Measurements from ENCODE around the gene TDG.

The TDG gene

GRCh38 chr12:103997286-103997900, 31.7 kb downstream of the TDG start:
- no peaks in the 10 kb centered on the region for H3K9me2 ChIP-seq (ENCODE audit: low read depth, low read length)
- no peaks in the 10 kb centered on the region for H3K36me3 ChIP-seq (ENCODE audit: insufficient read depth, low read length)
- no peak overlapping the region for H3K4me3 ChIP-seq (ENCODE audit: low read depth, low read length, poor library complexity, severe bottlenecking)
- no peaks in the 10 kb centered on the region for H4K20me1 ChIP-seq (ENCODE audit: insufficient read depth, low read length)
- no peak for TF ChIP-seq EZH2 (IDR thresholded peaks at IDR 0.05; ENCODE audit: borderline replicate concordance, low read length)
- TF ChIP-seq CTCF (IDR thresholded peaks at IDR 0.05; ENCODE audit: low read length), result no peak
- H3K9ac ChIP-seq (ENCODE audit: low read length), result no peak overlapping the region
- no peak overlapping the region for H3K27ac ChIP-seq (ENCODE audit: low read depth, low read length, poor library complexity, severe bottlenecking)
- no peak overlapping the region for H3K4me2 ChIP-seq (ENCODE audit: low read length)
- H3K9me3 ChIP-seq (ENCODE audit: low read length), result no peaks in the 10 kb centered on the region
- no peaks in the 10 kb centered on the region for H3F3A ChIP-seq (ENCODE audit: insufficient read depth, low read length)
- no peaks in the 10 kb centered on the region for H3K27me3 ChIP-seq (ENCODE audit: insufficient read depth, low read length)
- H3K79me2 ChIP-seq (ENCODE audit: insufficient read depth, low read length), result no peaks in the 10 kb centered on the region
- no peak overlapping the region for H2AFZ ChIP-seq (ENCODE audit: low read length)
- H3K4me1 ChIP-seq (ENCODE audit: insufficient read depth, low read length, severe bottlenecking), result no peaks in the 10 kb centered on the region

- Histone ChIP-seq H3K27ac (ENCODE audit: low read depth, low read length, poor library complexity, severe bottlenecking) (no peak overlapping the region), H3K9me3 (ENCODE audit: low read length) (no peaks in the 10 kb centered on the region), H4K20me1 (ENCODE audit: insufficient read depth, low read length) (no peaks in the 10 kb centered on the region), H3F3A (ENCODE audit: insufficient read depth, low read length) (no peaks in the 10 kb centered on the region), H3K4me2 (ENCODE audit: low read length) (no peak overlapping the region), H3K9ac (ENCODE audit: low read length) (no peak overlapping the region), H2AFZ (ENCODE audit: low read length) (no peak overlapping the region), H3K4me1 (ENCODE audit: insufficient read depth, low read length, severe bottlenecking) (no peaks in the 10 kb centered on the region), H3K36me3 (ENCODE audit: insufficient read depth, low read length) (no peaks in the 10 kb centered on the region), H3K79me2 (ENCODE audit: insufficient read depth, low read length) (no peaks in the 10 kb centered on the region), H3K9me2 (ENCODE audit: low read depth, low read length) (no peaks in the 10 kb centered on the region), H3K4me3 (ENCODE audit: low read depth, low read length, poor library complexity, severe bottlenecking) (no peak overlapping the region), H3K27me3 (ENCODE audit: insufficient read depth, low read length) (no peaks in the 10 kb centered on the region)
- TF ChIP-seq EZH2 (IDR thresholded peaks at IDR 0.05; ENCODE audit: borderline replicate concordance, low read length) (no peak), CTCF (IDR thresholded peaks at IDR 0.05; ENCODE audit: low read length) (no peak)
Measured at GRCh38 chr12:103998976-103999375, 33.3 kb downstream of the TDG start.

GRCh38 chr12:104000807-104001434, 35.2 kb downstream of the TDG start:
- Histone ChIP-seq H2AFZ (ENCODE audit: low read length) (no peak overlapping the region), H3F3A (ENCODE audit: insufficient read depth, low read length) (no peaks in the 10 kb centered on the region), H4K20me1 (ENCODE audit: insufficient read depth, low read length) (no peaks in the 10 kb centered on the region), H3K9me3 (ENCODE audit: low read length) (no peaks in the 10 kb centered on the region), H3K36me3 (ENCODE audit: insufficient read depth, low read length) (no peaks in the 10 kb centered on the region), H3K4me1 (ENCODE audit: insufficient read depth, low read length, severe bottlenecking) (no peaks in the 10 kb centered on the region), H3K4me3 (ENCODE audit: low read depth, low read length, poor library complexity, severe bottlenecking) (no peak overlapping the region), H3K27me3 (ENCODE audit: insufficient read depth, low read length) (no peaks in the 10 kb centered on the region), H3K9ac (ENCODE audit: low read length) (no peak overlapping the region), H3K9me2 (ENCODE audit: low read depth, low read length) (no peaks in the 10 kb centered on the region), H3K4me2 (ENCODE audit: low read length) (no peak overlapping the region), H3K79me2 (ENCODE audit: insufficient read depth, low read length) (no peaks in the 10 kb centered on the region), H3K27ac (ENCODE audit: low read depth, low read length, poor library complexity, severe bottlenecking) (no peak overlapping the region)
- no peak for TF ChIP-seq CTCF (IDR thresholded peaks at IDR 0.05; ENCODE audit: low read length)
- TF ChIP-seq EZH2 (IDR thresholded peaks at IDR 0.05; ENCODE audit: borderline replicate concordance, low read length), result no peak
